GM12878 (cell line): ENCODE data around the gene SMIM9. TPM values are rescaled to one million over a fixed set of nuclear protein-coding genes. Genes with fewer than 3 reads are reported as not detected.
"Not testable (repeated sequence)": the region's sequence is repeated elsewhere in the genome, so short reads cannot be mapped to it uniquely, and the experiment has no call there.

Experiments used
- ATAC-seq: fragments of 200-7000 bp; cut with Tn5 transposase; 3 replicates; pipeline ENCODE4 v1.9.1; 2020; ENCODE audit warnings: mild to moderate bottlenecking, moderate library complexity
- BruUV-seq: library from RNA; stranded (reverse); fragments of 400-500 nt; replicated peaks from 2 replicates; lab custom pipeline; 2021; lab: Mats Ljungman, UMichigan
- CTCF ChIA-PET: fragments of 300-600 bp; sonication (Branson Sonifier 250); formaldehyde crosslinking; extraction: SDS; loops from one replicate; lab custom pipeline; 2021; ENCODE audit warnings: inconsistent platforms; lab: Yijun Ruan, JAX
- POLR2A ChIA-PET: fragments of 350-600 bp; formaldehyde crosslinking; extraction: SDS; loops from one replicate; lab custom pipeline; 2021; ENCODE audit warnings: inconsistent platforms; lab: Charles Lee
- RAD21 ChIA-PET: fragments of 300-600 bp; sonication (Branson Sonifier 250); formaldehyde crosslinking; loops from one replicate; lab custom pipeline; 2023; ENCODE audit warnings: antibody characterized with exemption; ENCODE audit not compliant: unreplicated experiment; lab: Charles Lee
- SMC1A ChIA-PET: fragments of 300-600 bp; sonication (Branson Sonifier 250); formaldehyde crosslinking; loops from one replicate; lab custom pipeline; 2023; ENCODE audit not compliant: unreplicated experiment, uncharacterized antibody; lab: Charles Lee
- DNase-seq: peaks from one replicate; pipeline ENCODE4 v3.0.0-alpha.2; 2011; ENCODE audit warnings: low read depth, low spot score
- FAIRE-seq: peaks from 3 replicates; lab custom pipeline; 2011; peaks lifted over from hg19 to GRCh38; lab: Jason Lieb, UNC
- H2AFZ ChIP-seq: 2 replicates; pipeline ENCODE4 v1.6.0; 2011; ENCODE audit warnings: low read depth, low read length, control low read depth; ENCODE audit not compliant: control insufficient read depth
- H3K27ac ChIP-seq: 2 replicates; pipeline ENCODE4 v1.5.1; 2011; ENCODE audit warnings: control low read depth; ENCODE audit not compliant: control insufficient read depth, insufficient read depth
- H3K27me3 ChIP-seq, 2 experiments: replicated peaks in 1 of 2; 2 replicates each; pipeline versions ENCODE4 v1.6.0 to v1.6.1; 2011; ENCODE audit warnings: low read length in 1 of 2; ENCODE audit not compliant: control insufficient read depth in 2 of 2, insufficient read depth in 2 of 2
- H3K36me3 ChIP-seq, 2 experiments: 2 replicates each; pipeline ENCODE4 v1.5.1; 2011; ENCODE audit warnings: low read length in 1 of 2; ENCODE audit not compliant: control insufficient read depth in 2 of 2, insufficient read depth in 2 of 2
- H3K4me1 ChIP-seq: 2 replicates; pipeline ENCODE4 v1.6.1; 2011; ENCODE audit warnings: mild to moderate bottlenecking, low read length, moderate library complexity, mixed read lengths; ENCODE audit not compliant: control insufficient read depth, insufficient read depth
- H3K4me2 ChIP-seq: 2 replicates; pipeline ENCODE4 v1.6.0; 2011; ENCODE audit warnings: control low read depth; ENCODE audit not compliant: control insufficient read depth, insufficient read depth
- H3K4me3 ChIP-seq: fragments of 200-600 bp; sonication (generic); 2 replicates; pipeline ENCODE4 v1.5.1; 2016
- H3K79me2 ChIP-seq: 2 replicates; pipeline ENCODE4 v1.6.0; 2011; ENCODE audit warnings: low read length; ENCODE audit not compliant: control insufficient read depth, insufficient read depth
- H3K9ac ChIP-seq: 2 replicates; pipeline ENCODE4 v1.8.0; 2011; ENCODE audit warnings: low read length, control low read depth, mixed read lengths; ENCODE audit not compliant: control insufficient read depth, insufficient read depth
- H3K9me3 ChIP-seq: replicated peaks from 3 replicates; pipeline ENCODE4 v1.5.1; 2011; ENCODE audit warnings: mild to moderate bottlenecking, low read length; ENCODE audit not compliant: control insufficient read depth, insufficient read depth
- H4K20me1 ChIP-seq: 2 replicates; pipeline ENCODE4 v1.6.0; 2011; ENCODE audit not compliant: control insufficient read depth, insufficient read depth
- BHLHE40 ChIP-seq, 2 experiments: fragments of 450-650 bp in 1 of 2; IDR thresholded peaks; 2 replicates each; pipeline ENCODE4 v1.6.1; 2011 to 2017; ENCODE audit warnings: low read depth in 2 of 2, borderline replicate concordance in 1 of 2, improper control_type of control experiment in 1 of 2, low read length in 1 of 2, mild to moderate bottlenecking in 1 of 2
- PAX8 ChIP-seq: fragments of 450-650 bp; IDR thresholded peaks from 2 replicates; pipeline ENCODE4 v1.6.1; 2017; ENCODE audit warnings: mild to moderate bottlenecking, moderate library complexity
- RB1 ChIP-seq: fragments of 450-650 bp; formaldehyde crosslinking; IDR thresholded peaks from 2 replicates; pipeline ENCODE4 v1.6.1; 2017; ENCODE audit warnings: mild to moderate bottlenecking, borderline replicate concordance
- ZBTB11 ChIP-seq: fragments of 450-650 bp; formaldehyde crosslinking; IDR thresholded peaks from 2 replicates; pipeline ENCODE4 v1.5.0; 2022; ENCODE audit warnings: mild to moderate bottlenecking, missing genetic modification characterization
- WGBS: methylation state at CpG from one replicate; pipeline ENCODE4 v1.1.6; 2016; ENCODE audit warnings: low lambda C conversion rate; ENCODE audit not compliant: insufficient replicate concordance, insufficient coverage; ENCODE audit errors: missing lambda C conversion rate; 5-methylcytosine and 5-hydroxymethylcytosine counted together
- in situ Hi-C: fragments of 300-500 bp; cut with MboI; formaldehyde crosslinking; loops from 9 replicates; pipeline ENCODE4 v1.14.3; 2018; ENCODE audit warnings: mixed read lengths
- intact Hi-C: fragments of 100-400 bp; cut with micrococcal nuclease; formaldehyde crosslinking; loops from one replicate; pipeline ENCODE4 v1.14.2; 2022; ENCODE audit not compliant: unreplicated experiment
- polyA plus RNA-seq, 11 experiments: library from polyadenylated mRNA; depleted of rRNA in 4 of 11; unstranded in 6 of 11; stranded (reverse) in 5 of 11; fragments of >200 nt; fragmentation: Nextera tagmentation in 4 of 11; fragmentation: Illumina TruSeq in 1 of 11; extraction: Ambion mirVana in 4 of 11; extraction: Trizol in 1 of 11; gene quantifications; 1 replicate in 1 of 11; 2 replicates in 10 of 11; pipeline versions ENCODE4 v1.2.1 to v1.2.3, GENCODE V29; 2011 to 2016; ENCODE audit warnings: inconsistent platforms in 2 of 11, missing spikeins in 2 of 11, low read depth in 1 of 11
- total RNA-seq, 4 experiments: library from RNA; depleted of rRNA in 3 of 4; stranded (reverse); fragments of >200 nt in 3 of 4; fragmentation: Illumina TruSeq in 1 of 4; extraction: Trizol in 1 of 4; gene quantifications; 2 replicates each; pipeline versions ENCODE4 v1.2.1 to v1.2.3, GENCODE V29; 2013 to 2021

The SMIM9 gene
- total and polyA plus RNA-seq, 10 of the 15 experiments (the other 5 are each of a cell fraction or from before 2014, with no cell fraction given) = not detected

DNA sequence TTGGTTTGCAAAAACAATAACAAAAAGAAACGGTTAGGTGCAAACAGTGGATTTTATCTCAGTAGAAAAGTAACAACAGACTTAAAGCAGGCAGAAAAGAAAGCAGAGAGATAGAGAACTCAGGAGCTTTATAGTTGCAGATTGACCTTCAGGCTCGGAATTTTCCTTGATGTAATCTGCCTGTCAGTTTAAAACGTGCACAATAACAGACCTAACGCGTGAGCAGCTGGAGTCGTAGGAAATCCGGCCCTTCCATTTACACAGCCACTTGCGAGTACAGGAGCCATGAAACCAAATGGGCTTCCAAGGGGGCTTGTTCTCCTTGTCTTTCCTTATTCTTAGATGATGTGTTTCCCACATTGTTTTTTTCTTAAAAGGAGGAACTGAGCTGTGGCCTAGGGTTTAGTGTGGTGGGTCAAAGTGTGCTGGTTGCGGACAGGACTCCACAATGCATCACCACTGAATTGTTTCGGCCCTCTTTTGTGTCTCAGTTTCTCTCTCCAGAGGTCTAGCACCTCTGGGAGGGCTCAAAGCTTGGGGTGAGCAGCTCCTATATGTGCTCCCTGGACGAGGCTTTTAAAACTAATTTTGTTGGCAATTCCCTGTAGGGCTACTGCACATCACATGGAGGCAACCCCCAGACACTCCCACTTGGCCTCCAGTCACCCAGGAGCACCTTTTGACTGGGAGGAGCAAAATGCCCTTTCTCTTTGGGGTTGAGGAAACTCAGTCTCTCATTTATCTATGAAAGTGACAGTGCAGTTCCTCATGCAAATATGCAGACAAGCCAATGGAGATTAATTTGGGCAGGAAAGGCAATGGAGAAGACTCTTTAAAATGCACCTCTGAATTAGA, 15.3 kb downstream of the SMIM9 start:
- no TSS peak for BruUV-seq
- H3K4me1 ChIP-seq = no peaks in the 10 kb centered on the region; the same call in 1 of the 2 replicates
- peak; percentile 76 for ATAC-seq
- H3K4me3 ChIP-seq = no peak overlapping the region
- ChIA-PET POLR2A (interaction anchor here (0.9 to 2.6 kb wide), 5 partner anchors 8 to 14 kb away, joined by 3 to 14 read pairs (median 4); partner anchors contain the start of gene MPP1), SMC1A (interaction anchor here (0.9 to 3.2 kb wide), 5 partner anchors 8 to 69 kb away, joined by 3 to 22 read pairs (median 3); partner anchors contain the start of gene MPP1), RAD21 (interaction anchor here (1.3 to 2.1 kb wide), 2 partner anchors 14 to 70 kb away, joined by 4 to 8 read pairs; partner anchors contain the start of gene MPP1), CTCF (interaction anchor here (1.0 to 1.8 kb wide), 5 partner anchors 8 to 71 kb away, joined by 3 to 5 read pairs (median 3); no protein-coding TSS in a partner anchor)
- FAIRE-seq = no peak
- TF ChIP-seq PAX8 (no peak), BHLHE40 (IDR thresholded peaks at IDR 0.05; ENCODE audit: borderline replicate concordance in 1 of 2, low read depth in 2 of 2, low read length in 1 of 2) (no peak), ZBTB11 (CRISPR knock-in tag) (no peak), RB1 (no peak)
- no peaks in the 10 kb centered on the region for H3K36me3 ChIP-seq
- H3K79me2 ChIP-seq = no peaks in the 10 kb centered on the region
- no peak overlapping the region; the same call in 1 of the 2 replicates for H3K27ac ChIP-seq
- no peak for DNase-seq
- no peaks in the 10 kb centered on the region for H4K20me1 ChIP-seq
- H3K4me2 ChIP-seq = peak overlapping the region; percentile 45
- WGBS = 48% methylated on average over 11 of the region's 11 CpGs
- intact Hi-C loops = no loop called here
- in situ Hi-C loops = no loop called here
- no peaks in the 10 kb centered on the region for H3K27me3 ChIP-seq
- no peak overlapping the region for H3K9ac ChIP-seq
- peak overlapping the region; percentile 1 for H2AFZ ChIP-seq
- no peaks in the 10 kb centered on the region for H3K9me3 ChIP-seq

- H2AFZ ChIP-seq, H3K4me3 ChIP-seq, DNase-seq, RAD21 ChIA-PET, H3K79me2 ChIP-seq, H3K36me3 ChIP-seq, H3K9ac ChIP-seq, H3K4me1 ChIP-seq, BruUV-seq, in situ Hi-C loops, ATAC-seq, H3K9me3 ChIP-seq, intact Hi-C loops, FAIRE-seq, H3K27ac ChIP-seq, H3K27me3 ChIP-seq, H3K4me2 ChIP-seq, H4K20me1 ChIP-seq: not testable (repeated sequence)
- ChIA-PET SMC1A (interaction anchor here (3.2 kb wide), 1 partner anchor 12 kb away, joined by 19 read pairs; the partner anchor contains the start of gene MPP1), CTCF (interaction anchor here (1.3 kb wide), 1 partner anchor 10 kb away, joined by 3 read pairs; no protein-coding TSS in a partner anchor), POLR2A (interaction anchor here (2.6 kb wide), 1 partner anchor 12 kb away, joined by 14 read pairs; the partner anchor contains the start of gene MPP1)
- WGBS = 81% methylated on average over 19 of the region's 19 CpGs
These were observed 17.3 kb downstream of the SMIM9 start for GRCh38 chrX:154817048-154817618.
